Measurements from ENCODE around the gene JTB. TPM values are rescaled to one million over a fixed set of nuclear protein-coding genes. Genes with fewer than 3 reads are reported as not detected.
"Not testable (repeated sequence)": the region's sequence is repeated elsewhere in the genome, so short reads cannot be mapped to it uniquely, and the experiment has no call there.

JTB gene
- 43.0 TPM for total RNA-seq

GRCh38 chr1:153977250-153978240, at the start of gene JTB:
JTB (minus strand) TSS chr1:153977674; CDS start chr1:153977252, 422 bp downstream.
- DNase-seq, result peak; percentile 85

- DNase-seq, result no peak
Measured at GRCh38 chr1:154019940-154020339, 42.5 kb upstream of the JTB start.

- DNase-seq, result no peak
Measured at GRCh38 chr1:154019269-154019668, 41.8 kb upstream of the JTB start.

GRCh38 chr1:154014154-154014907, 36.9 kb upstream of the JTB start:
- no peak for DNase-seq

GRCh38 chr1:154012543-154012942, 35.1 kb upstream of the JTB start:
- not testable (repeated sequence) for DNase-seq

GRCh38 chr1:154012129-154012528, 34.7 kb upstream of the JTB start:
- no peak for DNase-seq

GRCh38 chr1:154006136-154006535, 28.7 kb upstream of the JTB start:
- DNase-seq, result no peak

- DNase-seq, result no peak
Measured at GRCh38 chr1:154000420-154000819, 22.9 kb upstream of the JTB start.

- not testable (repeated sequence) for DNase-seq
Measured at GRCh38 chr1:153996882-153997281, 19.4 kb upstream of the JTB start.

- no peak for DNase-seq
Measured at GRCh38 chr1:153995640-153996039, 18.2 kb upstream of the JTB start.

GRCh38 chr1:153995202-153995601, 17.7 kb upstream of the JTB start:
- no peak for DNase-seq

- no peak for DNase-seq
Measured at GRCh38 chr1:153991806-153992205, 14.3 kb upstream of the JTB start.

GRCh38 chr1:153991151-153991630, 13.7 kb upstream of the JTB start:
- no peak for DNase-seq

- DNase-seq, result peak; percentile 84
Measured at GRCh38 chr1:153990468-153991150, 13.1 kb upstream of the JTB start, which contains the start of gene RPS27. RPS27 (plus strand) TSS chr1:153990762; CDS start chr1:153990797, 35 bp downstream.

GRCh38 chr1:153987621-153988020, 10.1 kb upstream of the JTB start:
- no peak for DNase-seq

- peak; percentile 34 for DNase-seq
Measured at GRCh38 chr1:153985941-153986761, 8.7 kb upstream of the JTB start, which contains the start of gene RAB13. RAB13 (minus strand) TSS chr1:153986339; CDS start chr1:153986236, 103 bp downstream.

GRCh38 chr1:153985341-153985912, 8.0 kb upstream of the JTB start:
- no peak for DNase-seq

GRCh38 chr1:153984123-153984894, 6.8 kb upstream of the JTB start:
- no peak for DNase-seq

GRCh38 chr1:153981735-153982134, 4.3 kb upstream of the JTB start:
- DNase-seq, result not testable (repeated sequence)

GRCh38 chr1:153979091-153979490, 1.6 kb upstream of the JTB start:
- DNase-seq, result not testable (repeated sequence)

Measured in occipital lobe (tissue), 2 donors.